HepG2 (cell line): ENCODE results near the gene RHBDF2. TPM values are rescaled to one million over a fixed set of nuclear protein-coding genes. Genes with fewer than 3 reads are reported as not detected.

Source experiments
- ARID4A ChIP-seq: sonication (generic); formaldehyde crosslinking; IDR thresholded peaks from 2 replicates; pipeline ENCODE4 v1.5.0; 2020; ENCODE audit warnings: mild to moderate bottlenecking, missing genetic modification reagents, borderline replicate concordance
- ARNT ChIP-seq: fragments of 450-650 bp; IDR thresholded peaks from 2 replicates; pipeline ENCODE4 v1.6.1; 2017
- MAZ ChIP-seq, 2 experiments: sonication (generic) in 1 of 2; formaldehyde crosslinking in 1 of 2; IDR thresholded peaks; 2 replicates each; pipeline versions ENCODE4 v1.5.0 to v1.6.1; 2012 to 2020; ENCODE audit warnings: low read depth in 2 of 2, mild to moderate bottlenecking in 2 of 2, borderline replicate concordance in 1 of 2, improper control_type of control experiment in 1 of 2, low read length in 1 of 2, missing genetic modification reagents in 1 of 2, moderate library complexity in 1 of 2
- RFX5 ChIP-seq: IDR thresholded peaks from 2 replicates; pipeline ENCODE4 v1.6.1; 2011; ENCODE audit warnings: low read depth, low read length, improper control_type of control experiment
- SNAPC5 ChIP-seq: sonication (generic); formaldehyde crosslinking; IDR thresholded peaks from 2 replicates; pipeline ENCODE4 v1.8.1; 2023; ENCODE audit warnings: mild to moderate bottlenecking, missing genetic modification reagents, borderline replicate concordance
- THAP8 ChIP-seq: sonication (generic); formaldehyde crosslinking; IDR thresholded peaks from 2 replicates; pipeline ENCODE4 v1.5.1; 2020; ENCODE audit warnings: missing genetic modification reagents, mild to moderate bottlenecking, borderline replicate concordance
- WIZ ChIP-seq: sonication (generic); formaldehyde crosslinking; IDR thresholded peaks from 2 replicates; pipeline ENCODE4 v1.5.1; 2020; ENCODE audit warnings: mild to moderate bottlenecking, missing genetic modification reagents
- ZIK1 ChIP-seq: sonication (generic); formaldehyde crosslinking; IDR thresholded peaks from 2 replicates; pipeline ENCODE4 v1.5.0; 2020; ENCODE audit warnings: mild to moderate bottlenecking, low read depth, missing genetic modification reagents, borderline replicate concordance
- ZNF251 ChIP-seq: sonication (generic); formaldehyde crosslinking; IDR thresholded peaks from 2 replicates; pipeline ENCODE4 v1.9.0; 2021; ENCODE audit warnings: mild to moderate bottlenecking, missing genetic modification reagents
- ZNF318 ChIP-seq: sonication (generic); formaldehyde crosslinking; IDR thresholded peaks from 2 replicates; pipeline ENCODE4 v1.4.0; 2020; ENCODE audit warnings: mild to moderate bottlenecking, missing genetic modification reagents
- ZNF710 ChIP-seq: sonication (generic); formaldehyde crosslinking; IDR thresholded peaks from 2 replicates; pipeline ENCODE4 v1.5.0; 2020; ENCODE audit warnings: mild to moderate bottlenecking, missing genetic modification reagents, borderline replicate concordance
- polyA plus RNA-seq, 8 experiments: library from polyadenylated mRNA; depleted of rRNA in 3 of 8; stranded (reverse) in 7 of 8; unstranded in 1 of 8; fragments of >200 nt; fragmentation: Illumina TruSeq in 4 of 8; extraction: Trizol in 4 of 8; gene quantifications; 2 replicates each; pipeline versions ENCODE4 v1.2.1 to v1.2.3, GENCODE V29; 2011 to 2016; ENCODE audit warnings: low read depth in 4 of 8, missing spikeins in 1 of 8, mixed read lengths in 1 of 8; ENCODE audit not compliant: insufficient read depth in 1 of 8
- total RNA-seq, 5 experiments: library from RNA; depleted of rRNA; stranded (reverse); fragments of >200 nt; fragmentation: Illumina TruSeq; extraction: Trizol; gene quantifications; 2 replicates each; pipeline ENCODE4 v1.2.3, GENCODE V29; 2016; ENCODE audit warnings: low read depth in 1 of 5

RHBDF2 gene
- total and polyA plus RNA-seq, 2 of the 13 experiments (the other 11 are each of a cell fraction or from before 2014, with no cell fraction given), result 7.8 to 24.2 TPM

- TF ChIP-seq ARID4A (CRISPR knock-in tag), result 0 out of 2 replicates have a peak, but pooled peaks have one; percentile 22
- no peak for TF ChIP-seq ZIK1 (CRISPR knock-in tag)
- 0 out of 2 replicates have a peak, but pooled peaks have one; percentile 31 for TF ChIP-seq ZNF318 (CRISPR knock-in tag)
- no peak for TF ChIP-seq ARNT
- no peak for TF ChIP-seq THAP8
- no peak for TF ChIP-seq RFX5
- no peak for TF ChIP-seq WIZ (CRISPR knock-in tag)
- no peak for TF ChIP-seq MAZ (IDR thresholded peaks at IDR 0.05; ENCODE audit: borderline replicate concordance, low read depth, low read length)
- no peak for TF ChIP-seq MAZ (CRISPR knock-in tag; IDR thresholded peaks at IDR 0.05; ENCODE audit: low read depth)
- no peak for TF ChIP-seq SNAPC5 (CRISPR knock-in tag)
- TF ChIP-seq ZNF710, result no peak
- TF ChIP-seq ZNF251, result no peak
These were observed 42.4 kb downstream of the RHBDF2 start (continued) for GRCh38 chr17:76458580-76459490.
